Ishikawa (cell line): Measurements from ENCODE around the gene GPRASP1.

Experiments
- CEBPB ChIP-seq: IDR thresholded peaks from 2 replicates; pipeline ENCODE4 v1.6.1; 2012
- CREB1 ChIP-seq: IDR thresholded peaks from 2 replicates; pipeline ENCODE4 v1.6.1; 2012; ENCODE audit warnings: low read depth
- EGR1 ChIP-seq: IDR thresholded peaks from 2 replicates; pipeline ENCODE4 v1.6.1; 2012
- EP300 ChIP-seq: IDR thresholded peaks from 2 replicates; pipeline ENCODE4 v1.6.1; 2012; ENCODE audit warnings: borderline replicate concordance
- FOXM1 ChIP-seq: IDR thresholded peaks from 2 replicates; pipeline ENCODE4 v1.6.1; 2012; ENCODE audit warnings: low read depth, borderline replicate concordance
- MAX ChIP-seq: IDR thresholded peaks from 2 replicates; pipeline ENCODE4 v1.6.1; 2012
- NFIC ChIP-seq: IDR thresholded peaks from 2 replicates; pipeline ENCODE4 v1.6.1; 2012
- RAD21 ChIP-seq: IDR thresholded peaks from 2 replicates; pipeline ENCODE4 v1.6.1; 2012; ENCODE audit warnings: low read depth
- TAF1 ChIP-seq: IDR thresholded peaks from 2 replicates; pipeline ENCODE4 v1.6.1; 2012; ENCODE audit warnings: low read depth, mild to moderate bottlenecking
- TCF12 ChIP-seq: IDR thresholded peaks from 2 replicates; pipeline ENCODE4 v1.6.1; 2012; ENCODE audit warnings: low read depth
- TEAD4 ChIP-seq: IDR thresholded peaks from 2 replicates; pipeline ENCODE4 v1.6.1; 2012
- USF1 ChIP-seq: IDR thresholded peaks from 2 replicates; pipeline ENCODE4 v1.6.1; 2012
- YY1 ChIP-seq: IDR thresholded peaks from 2 replicates; pipeline ENCODE4 v1.6.1; 2012; ENCODE audit warnings: low read depth
- ZBTB7A ChIP-seq: IDR thresholded peaks from 2 replicates; pipeline ENCODE4 v1.6.1; 2012; ENCODE audit warnings: low read depth
- TF ChIP-seq, protein P1 (sequence below): IDR thresholded peaks from 2 replicates; pipeline ENCODE4 v1.6.1; 2012; ENCODE audit warnings: low read depth, mild to moderate bottlenecking

GPRASP1 gene

GRCh38 chrX:102651242-102652011 lies at the start of gene GPRASP1:
TSS of gene GPRASP1 (plus strand) at chrX:102651483. CDS start at chrX:102653914, 2,431 bp downstream.
- TF ChIP-seq CEBPB (no peak), RAD21 (no peak), TEAD4 (no peak)

DNA sequence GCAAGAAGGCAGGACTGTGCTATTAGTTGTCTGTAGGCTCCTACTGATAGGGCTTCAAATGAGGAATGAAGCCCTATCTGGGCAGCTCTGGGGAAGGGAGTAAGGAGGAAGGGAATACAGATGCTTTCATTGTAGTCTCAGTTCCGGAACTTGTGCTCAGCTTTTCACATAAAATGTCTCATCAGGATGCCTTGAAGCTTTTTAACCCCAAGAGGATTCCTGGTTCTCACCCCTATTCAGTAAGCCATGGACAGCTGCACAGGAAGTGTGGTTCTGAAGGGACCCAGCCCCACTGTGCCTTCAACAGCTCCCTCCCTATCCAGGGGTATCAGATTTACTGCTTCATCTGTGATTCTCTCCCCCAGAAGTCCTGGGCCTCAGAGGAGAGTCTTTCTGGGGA lies 47.0 kb upstream of the GPRASP1 start:
- TF ChIP-seq YY1 (no peak), CREB1 (no peak), TAF1 (no peak), CEBPB (no peak), NFIC (no peak), RAD21 (no peak), ZBTB7A (no peak), EGR1 (no peak), FOXM1 (no peak), MAX (no peak)
- TF ChIP-seq, protein P1, sequence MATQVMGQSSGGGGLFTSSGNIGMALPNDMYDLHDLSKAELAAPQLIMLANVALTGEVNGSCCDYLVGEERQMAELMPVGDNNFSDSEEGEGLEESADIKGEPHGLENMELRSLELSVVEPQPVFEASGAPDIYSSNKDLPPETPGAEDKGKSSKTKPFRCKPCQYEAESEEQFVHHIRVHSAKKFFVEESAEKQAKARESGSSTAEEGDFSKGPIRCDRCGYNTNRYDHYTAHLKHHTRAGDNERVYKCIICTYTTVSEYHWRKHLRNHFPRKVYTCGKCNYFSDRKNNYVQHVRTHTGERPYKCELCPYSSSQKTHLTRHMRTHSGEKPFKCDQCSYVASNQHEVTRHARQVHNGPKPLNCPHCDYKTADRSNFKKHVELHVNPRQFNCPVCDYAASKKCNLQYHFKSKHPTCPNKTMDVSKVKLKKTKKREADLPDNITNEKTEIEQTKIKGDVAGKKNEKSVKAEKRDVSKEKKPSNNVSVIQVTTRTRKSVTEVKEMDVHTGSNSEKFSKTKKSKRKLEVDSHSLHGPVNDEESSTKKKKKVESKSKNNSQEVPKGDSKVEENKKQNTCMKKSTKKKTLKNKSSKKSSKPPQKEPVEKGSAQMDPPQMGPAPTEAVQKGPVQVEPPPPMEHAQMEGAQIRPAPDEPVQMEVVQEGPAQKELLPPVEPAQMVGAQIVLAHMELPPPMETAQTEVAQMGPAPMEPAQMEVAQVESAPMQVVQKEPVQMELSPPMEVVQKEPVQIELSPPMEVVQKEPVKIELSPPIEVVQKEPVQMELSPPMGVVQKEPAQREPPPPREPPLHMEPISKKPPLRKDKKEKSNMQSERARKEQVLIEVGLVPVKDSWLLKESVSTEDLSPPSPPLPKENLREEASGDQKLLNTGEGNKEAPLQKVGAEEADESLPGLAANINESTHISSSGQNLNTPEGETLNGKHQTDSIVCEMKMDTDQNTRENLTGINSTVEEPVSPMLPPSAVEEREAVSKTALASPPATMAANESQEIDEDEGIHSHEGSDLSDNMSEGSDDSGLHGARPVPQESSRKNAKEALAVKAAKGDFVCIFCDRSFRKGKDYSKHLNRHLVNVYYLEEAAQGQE: no peak

DNA sequence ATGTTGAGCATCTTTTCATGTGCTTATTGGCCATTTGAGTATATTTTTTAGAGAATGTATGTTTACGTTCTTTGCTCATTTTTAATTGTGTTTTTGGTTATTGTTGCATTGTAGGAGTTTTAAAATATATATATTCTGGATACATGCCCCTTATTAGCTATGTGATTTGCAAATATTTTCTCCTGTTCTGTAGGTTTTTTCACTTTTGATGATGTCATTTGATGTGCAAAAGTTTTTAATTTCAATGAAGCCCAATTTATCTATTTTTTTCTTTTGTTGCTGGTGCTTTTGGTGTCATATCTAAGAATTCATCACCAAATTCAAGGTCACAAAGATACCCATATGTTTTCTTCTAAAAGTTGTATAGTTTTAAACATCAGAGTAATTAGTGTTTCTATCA lies 45.2 kb upstream of the GPRASP1 start:
- TF ChIP-seq ZBTB7A: no peak
- TF ChIP-seq TEAD4: no peak
- TF ChIP-seq, protein P1: no peak
- no peak for TF ChIP-seq RAD21
- no peak for TF ChIP-seq EGR1
- no peak for TF ChIP-seq EP300
- TF ChIP-seq USF1: no peak
- no peak for TF ChIP-seq NFIC
- no peak for TF ChIP-seq CREB1
- no peak for TF ChIP-seq TAF1
- no peak for TF ChIP-seq FOXM1
- no peak for TF ChIP-seq TCF12
- TF ChIP-seq YY1: no peak
- no peak for TF ChIP-seq CEBPB

- TF ChIP-seq ZBTB7A (no peak), TCF12 (no peak), CREB1 (no peak), TAF1 (no peak), RAD21 (no peak), EGR1 (no peak), MAX (no peak), CEBPB (no peak), YY1 (no peak), FOXM1 (no peak), TEAD4 (no peak), NFIC (no peak), EP300 (no peak), USF1 (no peak)
- TF ChIP-seq, protein P1: no peak
Observed at GRCh38 chrX:102610905-102611304, 40.4 kb upstream of the GPRASP1 start.
